DMS 273 (cell line): Measurements from ENCODE around the gene FCGR1A.
A peak's percentile ranks its signal among the peaks of the same experiment; 100 is the strongest.
"Not testable (repeated sequence)": the region's sequence is repeated elsewhere in the genome, so short reads cannot be mapped to it uniquely, and the experiment has no call there.

Experiments
- DNase-seq: peaks from one replicate; lab custom pipeline; 2025; ENCODE audit not compliant: unreplicated experiment; lab: John Stamatoyannopoulos, UW

The FCGR1A gene

GRCh38 chr1:149782600-149782999 lies at the start of gene FCGR1A:
FCGR1A (plus strand) TSS chr1:149782694; CDS start chr1:149782744, 50 bp downstream.
- DNase-seq, result not testable (repeated sequence)

- not testable (repeated sequence) for DNase-seq
Measured at GRCh38 chr1:149732781-149733180, 49.7 kb upstream of the FCGR1A start.

- DNase-seq, result not testable (repeated sequence)
Measured at GRCh38 chr1:149734692-149735091, 47.8 kb upstream of the FCGR1A start.

GRCh38 chr1:149740148-149740581 lies 42.3 kb upstream of the FCGR1A start:
- peak; percentile 79 for DNase-seq

- DNase-seq, result peak; percentile 34
Measured at GRCh38 chr1:149740590-149741230, 41.8 kb upstream of the FCGR1A start.

- not testable (repeated sequence) for DNase-seq
Measured at GRCh38 chr1:149741914-149742313, 40.6 kb upstream of the FCGR1A start.

GRCh38 chr1:149746463-149747356 lies 35.8 kb upstream of the FCGR1A start:
- DNase-seq, result not testable (repeated sequence)

GRCh38 chr1:149747359-149748143 lies 34.9 kb upstream of the FCGR1A start:
- DNase-seq, result not testable (repeated sequence)

GRCh38 chr1:149748144-149748500 lies 34.4 kb upstream of the FCGR1A start:
- DNase-seq, result not testable (repeated sequence)

- not testable (repeated sequence) for DNase-seq
Measured at GRCh38 chr1:149750562-149750961, 31.9 kb upstream of the FCGR1A start.

- DNase-seq, result not testable (repeated sequence)
Measured at GRCh38 chr1:149752186-149752585, 30.3 kb upstream of the FCGR1A start.

GRCh38 chr1:149753466-149753865 lies 29.0 kb upstream of the FCGR1A start:
- not testable (repeated sequence) for DNase-seq

GRCh38 chr1:149755294-149755693 lies 27.2 kb upstream of the FCGR1A start:
- DNase-seq, result not testable (repeated sequence)

GRCh38 chr1:149762294-149762693 lies 20.2 kb upstream of the FCGR1A start:
- DNase-seq, result not testable (repeated sequence)

- not testable (repeated sequence) for DNase-seq
Measured at GRCh38 chr1:149764087-149764800, 18.2 kb upstream of the FCGR1A start.

- not testable (repeated sequence) for DNase-seq
Measured at GRCh38 chr1:149766241-149766640, 16.3 kb upstream of the FCGR1A start.

GRCh38 chr1:149769216-149769615 lies 13.3 kb upstream of the FCGR1A start:
- DNase-seq, result not testable (repeated sequence)

GRCh38 chr1:149770661-149771060 lies 11.8 kb upstream of the FCGR1A start:
- not testable (repeated sequence) for DNase-seq

- not testable (repeated sequence) for DNase-seq
Measured at GRCh38 chr1:149771653-149772425, 10.7 kb upstream of the FCGR1A start.
